K562 (cell line): ENCODE measurements around the gene SPATA21. TPM values are rescaled to one million over a fixed set of nuclear protein-coding genes. Genes with fewer than 3 reads are reported as not detected.
A peak's percentile ranks its signal among the peaks of the same experiment; 100 is the strongest.

Experiments
- BCLAF1 ChIP-seq, 2 experiments: fragments of 450-650 bp in 1 of 2; IDR thresholded peaks; 2 replicates each; pipeline ENCODE4 v1.6.1; 2011 to 2017; ENCODE audit warnings: low read depth in 2 of 2, antibody characterized with exemption in 1 of 2, borderline replicate concordance in 1 of 2, low read length in 1 of 2, mild to moderate bottlenecking in 1 of 2, mixed read lengths in 1 of 2; ENCODE audit not compliant: control insufficient read depth in 1 of 2
- BRCA1 ChIP-seq, 2 experiments: fragments of 450-650 bp in 1 of 2; sonication (generic) in 1 of 2; formaldehyde crosslinking in 1 of 2; IDR thresholded peaks; 2 replicates each; pipeline versions ENCODE4 v1.5.0 to v1.6.1; 2017 to 2020; ENCODE audit warnings: mild to moderate bottlenecking in 1 of 2, missing genetic modification reagents in 1 of 2
- CBX2 ChIP-seq: fragments of 200-600 bp; sonication (generic); IDR thresholded peaks from one replicate; pipeline ENCODE4 v1.6.1; 2012; ENCODE audit warnings: mild to moderate bottlenecking, low read length, inconsistent platforms; ENCODE audit not compliant: insufficient read depth, poor library complexity, severe bottlenecking
- CHCHD3 ChIP-seq: fragments of 250-450 bp; sonication (Bioruptor Pico); IDR thresholded peaks from 2 replicates; pipeline ENCODE4 v2.1.2; 2022; ENCODE audit warnings: mild to moderate bottlenecking
- CREB5 ChIP-seq: fragments of 250-450 bp; sonication (Bioruptor Pico); IDR thresholded peaks from 2 replicates; pipeline ENCODE4 v1.5.0; 2020; ENCODE audit warnings: mild to moderate bottlenecking
- E2F4 ChIP-seq: sonication (generic); formaldehyde crosslinking; IDR thresholded peaks from 2 replicates; pipeline ENCODE4 v1.8.0; 2022; ENCODE audit warnings: mild to moderate bottlenecking, low read depth, missing genetic modification reagents
- FOXK2 ChIP-seq, 2 experiments: fragments of 450-650 bp; IDR thresholded peaks in 1 of 2; conservative IDR thresholded peaks in 1 of 2; 2 replicates each; pipeline ENCODE4 v1.6.1; 2016; ENCODE audit warnings: low read depth in 2 of 2, mild to moderate bottlenecking in 1 of 2
- GTF2F1 ChIP-seq: IDR thresholded peaks from 2 replicates; pipeline ENCODE4 v1.6.1; 2011; ENCODE audit warnings: low read depth, low read length, improper control_type of control experiment
- HDAC2 ChIP-seq: fragments of 450-650 bp; IDR thresholded peaks from 2 replicates; pipeline ENCODE4 v1.6.1; 2016; ENCODE audit warnings: mild to moderate bottlenecking
- HMG20A ChIP-seq: fragments of 450-650 bp; formaldehyde crosslinking; conservative IDR thresholded peaks from 2 replicates; pipeline ENCODE4 v1.4.0; 2020; ENCODE audit warnings: mild to moderate bottlenecking, mixed read lengths
- ILF3 ChIP-seq: fragments of 450-650 bp; IDR thresholded peaks from 2 replicates; pipeline ENCODE4 v1.6.1; 2018; ENCODE audit warnings: antibody characterized with exemption, mild to moderate bottlenecking, moderate library complexity, borderline replicate concordance
- MAFK ChIP-seq: IDR thresholded peaks from 2 replicates; pipeline ENCODE4 v1.6.1; 2011; ENCODE audit warnings: low read length, improper control_type of control experiment
- MBD2 ChIP-seq: sonication (generic); IDR thresholded peaks from 2 replicates; pipeline ENCODE4 v1.6.1; 2016; ENCODE audit warnings: low read depth, borderline replicate concordance
- MED1 ChIP-seq: sonication (generic); formaldehyde crosslinking; IDR thresholded peaks from 2 replicates; pipeline ENCODE4 v1.8.1; 2023; ENCODE audit warnings: missing genetic modification reagents, borderline replicate concordance
- NFIX ChIP-seq: fragments of 250-450 bp; sonication (Bioruptor Pico); IDR thresholded peaks from 2 replicates; pipeline ENCODE4 v1.4.0; 2020; ENCODE audit warnings: low read depth, mild to moderate bottlenecking, moderate library complexity
- TAF15 ChIP-seq: fragments of 200-400 bp; formaldehyde crosslinking; IDR thresholded peaks from 2 replicates; pipeline ENCODE4 v1.6.1; 2017; ENCODE audit warnings: mild to moderate bottlenecking, low read depth, low read length, moderate library complexity
- TEAD4 ChIP-seq, 2 experiments: sonication (generic) in 1 of 2; formaldehyde crosslinking in 1 of 2; IDR thresholded peaks; 2 replicates each; pipeline versions ENCODE4 v1.6.1 to v1.8.0; 2012 to 2022; ENCODE audit warnings: borderline replicate concordance in 1 of 2, inconsistent platforms in 1 of 2, low read length in 1 of 2, mild to moderate bottlenecking in 1 of 2, missing genetic modification reagents in 1 of 2
- ZC3H8 ChIP-seq: fragments of 450-650 bp; IDR thresholded peaks from 2 replicates; pipeline ENCODE4 v1.6.1; 2017
- ZHX1 ChIP-seq: fragments of 150-350 bp; conservative IDR thresholded peaks from 2 replicates; pipeline ENCODE4 v1.6.1; 2014; ENCODE audit warnings: low read length
- polyA plus RNA-seq, 8 experiments: library from polyadenylated mRNA; depleted of rRNA in 4 of 8; stranded (reverse) in 5 of 8; unstranded in 3 of 8; fragments of >200 nt; fragmentation: Nextera tagmentation in 2 of 8; fragmentation: Illumina TruSeq in 1 of 8; extraction: Ambion mirVana in 2 of 8; extraction: Trizol in 1 of 8; gene quantifications; 2 replicates each; pipeline versions ENCODE4 v1.2.1 to v1.2.3, GENCODE V29; 2011 to 2014; ENCODE audit warnings: inconsistent platforms in 1 of 8, missing spikeins in 1 of 8
- total RNA-seq, 7 experiments: library from RNA; depleted of rRNA in 6 of 7; stranded (reverse); fragments of >200 nt in 6 of 7; fragmentation: Illumina TruSeq in 2 of 7; extraction: Trizol in 2 of 7; gene quantifications; 2 replicates each; pipeline versions ENCODE4 v1.2.1 to v1.2.3, GENCODE V29; 2011 to 2021; ENCODE audit warnings: low replicate concordance in 1 of 7

SPATA21 gene
- total and polyA plus RNA-seq, 9 of the 15 experiments (the other 6 are each of a cell fraction or from before 2014, with no cell fraction given) = 0.10 to 0.36 (median 0.13) TPM; not detected in 3

- TF ChIP-seq BCLAF1 (IDR thresholded peaks at IDR 0.05; ENCODE audit: borderline replicate concordance in 1 of 2, control insufficient read depth in 1 of 2, low read depth in 2 of 2, low read length in 1 of 2) (no peak), CBX2 (no peak), CHCHD3 (peak; percentile 84), E2F4 (CRISPR knock-in tag) (no peak; the same call in 1 of the 2 replicates), ILF3 (no peak), NFIX (CRISPR knock-in tag) (no peak), BRCA1 (IDR thresholded peaks at IDR 0.05) (no peak), BRCA1 (CRISPR knock-in tag; IDR thresholded peaks at IDR 0.05) (no peak), MED1 (CRISPR knock-in tag) (no peak), GTF2F1 (no peak), HDAC2 (peak; percentile 80; the same call in 1 of the 2 replicates), FOXK2 (conservative IDR thresholded peaks at IDR 0.05 in 1 of 2, IDR thresholded peaks at IDR 0.05 in 1 of 2; ENCODE audit: low read depth in 2 of 2) (no peak), ZC3H8 (no peak), TEAD4 (IDR thresholded peaks at IDR 0.05; ENCODE audit: low read length) (no peak), TEAD4 (CRISPR knock-in tag; IDR thresholded peaks at IDR 0.05; ENCODE audit: borderline replicate concordance) (no peak), MAFK (no peak), MBD2 (peak; percentile 29; the same call in 1 of the 2 replicates), HMG20A (CRISPR knock-in tag) (no peak), TAF15 (no peak), ZHX1 (no peak), CREB5 (CRISPR knock-in tag) (no peak)
These were observed 69.8 kb downstream of the SPATA21 start (continued) for GRCh38 chr1:16367258-16367967.
